ENCODE data around the gene RANBP9.

DNA sequence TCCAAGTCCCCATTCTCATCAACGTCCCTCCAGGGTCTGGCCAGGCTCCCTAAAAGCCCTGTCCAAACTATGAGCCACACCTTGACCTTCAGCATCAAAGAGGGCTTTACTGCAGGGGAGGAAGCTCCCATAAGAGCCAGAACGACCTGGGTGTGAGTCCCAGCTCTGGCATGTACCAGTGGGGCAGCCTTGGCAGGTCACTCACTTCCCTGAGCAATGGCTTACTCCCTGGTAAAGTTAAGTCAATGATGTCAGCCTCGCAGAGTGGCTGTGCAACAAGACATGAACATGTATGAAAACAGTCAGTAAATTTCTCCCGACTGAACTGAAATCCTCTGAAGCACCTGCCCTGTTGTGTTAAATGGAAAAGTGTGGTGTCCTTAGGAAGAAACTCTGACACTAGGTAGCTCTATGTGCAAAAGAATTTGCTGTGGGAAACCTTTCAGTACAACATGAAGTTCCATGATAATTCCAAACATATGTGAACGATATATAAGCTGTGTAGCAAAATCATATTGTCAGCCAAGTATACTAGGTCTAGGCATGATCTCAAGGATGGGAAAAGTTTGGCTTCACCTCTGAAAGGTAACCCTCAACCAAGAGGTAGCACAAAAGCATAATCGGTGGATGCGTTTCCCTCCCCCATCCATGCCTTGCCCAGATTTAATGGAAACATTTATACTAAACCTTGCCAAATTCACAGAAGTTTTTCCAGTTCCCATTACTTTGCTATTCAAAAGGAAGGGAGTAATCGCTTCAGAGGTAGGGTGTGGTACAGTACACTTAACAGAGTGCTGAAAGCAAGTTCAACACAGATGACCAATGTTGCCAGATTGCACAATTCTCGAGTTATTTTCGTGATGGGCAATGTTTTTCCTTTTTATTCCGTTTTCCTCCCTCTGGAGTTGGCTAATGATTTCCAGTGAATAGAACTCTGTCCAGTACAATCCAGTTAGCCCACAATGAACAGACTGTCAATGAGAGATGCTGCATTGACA lies 49.0 kb upstream of the RANBP9 start:
- TF ChIP-seq, protein P1, sequence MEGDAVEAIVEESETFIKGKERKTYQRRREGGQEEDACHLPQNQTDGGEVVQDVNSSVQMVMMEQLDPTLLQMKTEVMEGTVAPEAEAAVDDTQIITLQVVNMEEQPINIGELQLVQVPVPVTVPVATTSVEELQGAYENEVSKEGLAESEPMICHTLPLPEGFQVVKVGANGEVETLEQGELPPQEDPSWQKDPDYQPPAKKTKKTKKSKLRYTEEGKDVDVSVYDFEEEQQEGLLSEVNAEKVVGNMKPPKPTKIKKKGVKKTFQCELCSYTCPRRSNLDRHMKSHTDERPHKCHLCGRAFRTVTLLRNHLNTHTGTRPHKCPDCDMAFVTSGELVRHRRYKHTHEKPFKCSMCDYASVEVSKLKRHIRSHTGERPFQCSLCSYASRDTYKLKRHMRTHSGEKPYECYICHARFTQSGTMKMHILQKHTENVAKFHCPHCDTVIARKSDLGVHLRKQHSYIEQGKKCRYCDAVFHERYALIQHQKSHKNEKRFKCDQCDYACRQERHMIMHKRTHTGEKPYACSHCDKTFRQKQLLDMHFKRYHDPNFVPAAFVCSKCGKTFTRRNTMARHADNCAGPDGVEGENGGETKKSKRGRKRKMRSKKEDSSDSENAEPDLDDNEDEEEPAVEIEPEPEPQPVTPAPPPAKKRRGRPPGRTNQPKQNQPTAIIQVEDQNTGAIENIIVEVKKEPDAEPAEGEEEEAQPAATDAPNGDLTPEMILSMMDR (IDR thresholded peaks at IDR 0.05 in 4 of 5, conservative IDR thresholded peaks at IDR 0.05 in 1 of 5), result no peak
- no peak for TF ChIP-seq POLR2A (IDR thresholded peaks at IDR 0.05)

Measured in gastrocnemius medialis (tissue), 4 donors.